IPS-20b (cell line): ENCODE data around the gene PGBD5.

Source experiments
- H3K27ac ChIP-seq: one replicate; pipeline ENCODE4 v1.5.1; 2013; ENCODE audit warnings: low read length
- H3K27me3 ChIP-seq: 2 replicates; pipeline ENCODE4 v1.6.1; 2013; ENCODE audit warnings: mild to moderate bottlenecking, low read length, inconsistent platforms; ENCODE audit not compliant: insufficient read depth
- H3K36me3 ChIP-seq: 2 replicates; pipeline ENCODE4 v1.6.1; 2013; ENCODE audit warnings: low read depth, mild to moderate bottlenecking, inconsistent platforms, low read length, moderate library complexity; ENCODE audit not compliant: insufficient read depth
- H3K4me1 ChIP-seq: 2 replicates; pipeline ENCODE4 v1.6.1; 2013; ENCODE audit warnings: mild to moderate bottlenecking, control low read depth, inconsistent platforms, low read length, moderate library complexity; ENCODE audit not compliant: insufficient read depth
- H3K4me3 ChIP-seq: 2 replicates; pipeline ENCODE4 v1.5.1; 2013; ENCODE audit warnings: mild to moderate bottlenecking, low read length, inconsistent platforms
- H3K9ac ChIP-seq: 2 replicates; pipeline ENCODE4 v1.6.1; 2013; ENCODE audit warnings: low read depth, mild to moderate bottlenecking, inconsistent platforms, low read length, moderate library complexity
- H3K9me3 ChIP-seq: 2 replicates; pipeline ENCODE4 v1.6.1; 2013; ENCODE audit warnings: mild to moderate bottlenecking, low read depth, low read length, inconsistent platforms; ENCODE audit not compliant: insufficient read depth

The PGBD5 gene

DNA sequence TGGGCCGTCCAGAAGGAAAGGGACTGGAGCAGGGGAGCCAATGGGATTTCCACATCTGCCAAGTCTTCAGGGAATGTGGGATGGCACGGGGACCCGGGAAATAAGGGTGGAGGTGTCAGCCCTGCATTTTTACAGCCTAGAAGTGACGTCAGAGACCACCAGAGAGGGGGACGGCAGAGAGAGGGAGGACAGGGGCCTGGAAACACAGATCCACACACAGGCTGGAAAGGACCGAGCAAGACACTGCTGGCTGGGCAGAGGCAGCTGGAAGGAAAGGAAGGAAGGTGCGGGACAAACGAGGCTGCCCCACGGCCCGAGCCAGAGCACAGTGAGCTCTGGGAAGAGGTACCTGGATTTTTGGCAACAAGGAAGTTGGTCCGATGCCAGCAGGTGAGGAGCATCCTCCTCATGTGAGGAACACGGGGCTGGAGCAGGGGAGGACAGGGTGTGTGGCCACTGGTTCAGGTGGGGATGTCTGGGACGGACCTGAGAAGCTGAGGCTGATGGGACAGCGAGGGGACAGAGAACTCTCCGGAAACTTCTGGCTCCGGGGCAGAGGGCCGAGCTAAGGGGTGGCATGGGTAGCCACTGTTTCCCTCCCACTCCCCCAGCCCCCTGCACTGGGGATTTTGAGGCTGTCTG lies 138.3 kb downstream of the PGBD5 start:
- no peaks in the 10 kb centered on the region for H3K36me3 ChIP-seq
- H3K27me3 ChIP-seq: peaks cover 4% of the 10 kb centered on the region; the same call in 1 of the 2 replicates
- no peaks in the 10 kb centered on the region for H3K9me3 ChIP-seq
- H3K9ac ChIP-seq: no peak overlapping the region
- H3K4me3 ChIP-seq: no peak overlapping the region
- H3K4me1 ChIP-seq: peaks cover 5% of the 10 kb centered on the region; the same call in 1 of the 2 replicates
- no peak overlapping the region for H3K27ac ChIP-seq

GRCh38 chr1:230286890-230287269 lies 139.3 kb downstream of the PGBD5 start:
- Histone ChIP-seq H3K27me3 (no peaks in the 10 kb centered on the region), H3K27ac (no peak overlapping the region), H3K9me3 (no peaks in the 10 kb centered on the region), H3K4me1 (no peaks in the 10 kb centered on the region; the same call in 1 of the 2 replicates), H3K4me3 (no peak overlapping the region), H3K36me3 (no peaks in the 10 kb centered on the region), H3K9ac (no peak overlapping the region)

GRCh38 chr1:230286166-230286889 lies 139.8 kb downstream of the PGBD5 start:
- H3K27ac ChIP-seq: no peak overlapping the region
- no peak overlapping the region for H3K4me3 ChIP-seq
- H3K36me3 ChIP-seq: no peaks in the 10 kb centered on the region
- no peaks in the 10 kb centered on the region; the same call in 1 of the 2 replicates for H3K4me1 ChIP-seq
- no peaks in the 10 kb centered on the region for H3K27me3 ChIP-seq
- H3K9me3 ChIP-seq: no peaks in the 10 kb centered on the region
- no peak overlapping the region for H3K9ac ChIP-seq

DNA sequence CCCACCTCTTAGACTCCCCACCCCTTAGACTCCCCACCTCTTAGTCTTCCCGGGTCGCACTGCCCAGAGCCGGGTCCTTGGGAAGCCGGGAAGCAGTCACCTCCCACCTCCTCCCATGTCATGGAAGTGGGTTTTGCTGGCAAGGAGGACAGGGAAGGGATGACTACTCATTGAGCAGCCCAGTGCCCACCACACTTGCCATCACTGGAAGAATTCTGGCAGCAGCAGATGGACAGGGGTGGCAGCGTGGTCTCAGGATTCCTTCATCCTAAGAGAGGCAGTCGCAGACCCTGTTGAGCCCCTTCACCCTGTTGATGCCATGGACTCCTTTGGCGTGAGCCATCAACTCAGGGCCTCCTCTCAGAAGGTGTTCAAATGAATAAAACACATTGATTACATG lies 140.8 kb downstream of the PGBD5 start:
- no peaks in the 10 kb centered on the region for H3K9me3 ChIP-seq
- no peak overlapping the region for H3K27ac ChIP-seq
- H3K4me1 ChIP-seq: no peaks in the 10 kb centered on the region; the same call in 1 of the 2 replicates
- no peaks in the 10 kb centered on the region for H3K27me3 ChIP-seq
- 0 out of 2 replicates have a peak, but pooled peaks cover 4% of the 10 kb centered on the region for H3K36me3 ChIP-seq
- no peak overlapping the region for H3K4me3 ChIP-seq
- H3K9ac ChIP-seq: no peak overlapping the region

DNA sequence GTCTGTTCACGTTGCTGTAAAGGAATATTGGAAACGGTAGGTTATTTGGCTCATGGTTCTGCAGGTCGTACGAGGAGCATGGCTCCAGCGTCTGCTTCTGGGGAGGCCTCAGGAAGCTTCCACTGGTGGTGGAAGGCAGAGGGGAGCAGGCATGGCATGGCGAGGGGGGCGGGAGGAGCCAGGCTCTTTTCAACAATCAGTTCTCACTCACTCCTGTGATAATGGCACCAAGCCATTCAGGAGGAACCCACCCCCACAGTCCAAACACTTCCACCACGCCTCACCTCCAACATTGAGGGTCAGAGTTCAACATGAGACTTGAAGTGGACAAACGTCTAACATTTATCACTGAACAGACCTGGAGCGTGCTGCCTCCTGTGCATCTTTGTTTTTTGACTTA lies 141.2 kb downstream of the PGBD5 start:
- H3K27me3 ChIP-seq: no peaks in the 10 kb centered on the region
- no peak overlapping the region for H3K27ac ChIP-seq
- H3K9ac ChIP-seq: no peak overlapping the region
- peaks cover 9% of the 10 kb centered on the region; the same call in 1 of the 2 replicates for H3K36me3 ChIP-seq
- no peaks in the 10 kb centered on the region for H3K9me3 ChIP-seq
- H3K4me3 ChIP-seq: no peak overlapping the region
- no peaks in the 10 kb centered on the region; the same call in 1 of the 2 replicates for H3K4me1 ChIP-seq

DNA sequence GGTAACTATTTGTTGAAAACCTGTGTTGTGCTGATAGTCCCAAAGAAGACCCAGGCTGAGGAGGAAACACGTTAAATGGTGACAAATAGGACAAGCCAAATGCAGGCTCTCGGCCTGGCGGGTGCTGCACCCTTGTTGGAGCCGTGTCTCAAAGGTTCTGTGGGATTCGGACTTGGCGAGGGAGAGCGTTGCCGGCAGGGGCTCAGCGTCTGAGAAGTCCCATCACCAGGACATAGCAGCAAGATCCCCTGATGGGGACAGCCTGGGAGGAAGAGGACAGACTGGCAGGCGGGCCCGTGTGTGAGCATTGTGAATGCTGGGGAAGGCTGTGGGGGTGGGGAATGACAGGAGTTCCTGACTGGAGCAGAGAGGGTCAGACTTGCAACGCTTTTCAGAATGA lies 142.5 kb downstream of the PGBD5 start:
- no peak overlapping the region for H3K27ac ChIP-seq
- H3K4me3 ChIP-seq: no peak overlapping the region
- no peaks in the 10 kb centered on the region; the same call in 1 of the 2 replicates for H3K4me1 ChIP-seq
- peaks cover 21% of the 10 kb centered on the region; the same call in 1 of the 2 replicates for H3K36me3 ChIP-seq
- no peaks in the 10 kb centered on the region for H3K9me3 ChIP-seq
- H3K27me3 ChIP-seq: no peaks in the 10 kb centered on the region
- H3K9ac ChIP-seq: no peak overlapping the region

GRCh38 chr1:230282157-230282556 lies 144.0 kb downstream of the PGBD5 start:
- no peak overlapping the region for H3K4me3 ChIP-seq
- H3K9me3 ChIP-seq: no peaks in the 10 kb centered on the region
- peaks cover 21% of the 10 kb centered on the region; the same call in 1 of the 2 replicates for H3K36me3 ChIP-seq
- H3K9ac ChIP-seq: no peak overlapping the region
- no peaks in the 10 kb centered on the region for H3K27me3 ChIP-seq
- H3K27ac ChIP-seq: no peak overlapping the region
- H3K4me1 ChIP-seq: peaks cover 12% of the 10 kb centered on the region

- Histone ChIP-seq H3K36me3 (peaks cover 21% of the 10 kb centered on the region; the same call in 1 of the 2 replicates), H3K4me3 (no peak overlapping the region), H3K27ac (no peak overlapping the region), H3K27me3 (no peaks in the 10 kb centered on the region), H3K4me1 (peaks cover 18% of the 10 kb centered on the region), H3K9ac (no peak overlapping the region), H3K9me3 (no peaks in the 10 kb centered on the region)
These were observed 144.6 kb downstream of the PGBD5 start for GRCh38 chr1:230281556-230281955.

GRCh38 chr1:230280906-230281413 lies 145.2 kb downstream of the PGBD5 start:
- Histone ChIP-seq H3K9me3 (no peaks in the 10 kb centered on the region), H3K36me3 (peaks cover 21% of the 10 kb centered on the region; the same call in 1 of the 2 replicates), H3K4me3 (no peak overlapping the region), H3K4me1 (peaks cover 19% of the 10 kb centered on the region), H3K27me3 (no peaks in the 10 kb centered on the region), H3K9ac (no peak overlapping the region), H3K27ac (no peak overlapping the region)

- Histone ChIP-seq H3K36me3 (peaks cover 25% of the 10 kb centered on the region), H3K4me1 (peaks cover 19% of the 10 kb centered on the region), H3K9ac (no peak overlapping the region), H3K27me3 (no peaks in the 10 kb centered on the region), H3K27ac (no peak overlapping the region), H3K4me3 (no peak overlapping the region), H3K9me3 (no peaks in the 10 kb centered on the region)
These were observed 145.9 kb downstream of the PGBD5 start for GRCh38 chr1:230280054-230280795.

DNA sequence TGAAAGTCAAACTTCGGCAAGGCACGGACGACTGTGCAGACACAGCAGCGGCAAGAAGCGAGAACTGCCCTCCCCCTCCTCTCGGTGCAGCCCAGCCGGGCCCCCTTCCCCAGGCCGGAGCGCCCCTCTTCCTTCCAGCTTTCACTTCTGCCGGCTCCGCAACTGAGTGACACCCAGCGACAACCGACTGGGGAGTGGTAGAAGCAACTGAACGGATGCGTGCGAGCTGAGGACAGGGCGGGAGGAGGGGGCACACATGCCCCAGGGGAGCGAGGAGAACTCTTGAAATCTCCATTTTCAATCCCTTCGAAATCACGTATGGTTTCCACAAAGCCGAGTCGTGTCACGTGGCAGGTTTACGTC lies 146.6 kb downstream of the PGBD5 start:
- H3K4me1 ChIP-seq: peaks cover 19% of the 10 kb centered on the region
- no peaks in the 10 kb centered on the region for H3K27me3 ChIP-seq
- no peaks in the 10 kb centered on the region for H3K9me3 ChIP-seq
- no peak overlapping the region for H3K9ac ChIP-seq
- H3K27ac ChIP-seq: no peak overlapping the region
- H3K4me3 ChIP-seq: no peak overlapping the region
- H3K36me3 ChIP-seq: peaks cover 31% of the 10 kb centered on the region
